NCI-H446 treated with DMSO at 0.1 percent for 48 hours (cell line): ENCODE results near the gene AQP7.
A peak's percentile ranks its signal among the peaks of the same experiment; 100 is the strongest.
"Not testable (repeated sequence)": the region's sequence is repeated elsewhere in the genome, so short reads cannot be mapped to it uniquely, and the experiment has no call there.

Source experiments
- DNase-seq: peaks from one replicate; lab custom pipeline; 2025; lab: John Stamatoyannopoulos, UW

The AQP7 gene

DNA sequence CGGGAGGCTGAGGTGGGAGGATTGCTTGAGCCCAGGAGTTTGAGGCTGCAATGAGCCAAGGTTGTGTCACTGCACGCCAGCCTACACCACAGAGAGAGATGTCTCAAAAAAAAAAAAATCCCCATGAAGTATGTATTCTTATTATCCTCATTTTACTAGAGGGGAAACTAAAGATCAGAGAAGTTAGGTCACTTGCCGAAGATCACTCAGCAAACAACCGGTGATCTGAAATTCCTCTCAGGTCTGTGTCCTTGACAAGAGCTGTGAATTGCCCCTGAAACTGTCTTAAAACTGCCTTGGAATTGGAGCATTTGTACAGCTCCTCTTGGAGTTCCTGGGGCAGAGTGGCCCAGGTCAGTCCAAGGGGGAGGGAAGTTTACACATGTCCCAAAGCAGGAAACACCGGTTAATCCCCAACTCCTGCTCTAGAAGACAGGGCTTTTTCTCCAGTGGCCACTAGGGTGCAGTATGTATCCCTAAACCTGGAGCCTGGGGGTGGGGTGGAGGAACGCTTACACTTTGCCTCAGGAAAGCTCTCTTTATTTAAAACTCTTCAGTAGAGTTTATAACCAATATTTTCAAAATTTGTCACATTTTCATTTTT is 27.6 kb downstream of the AQP7 start:
- peak; percentile 52 for DNase-seq

DNA sequence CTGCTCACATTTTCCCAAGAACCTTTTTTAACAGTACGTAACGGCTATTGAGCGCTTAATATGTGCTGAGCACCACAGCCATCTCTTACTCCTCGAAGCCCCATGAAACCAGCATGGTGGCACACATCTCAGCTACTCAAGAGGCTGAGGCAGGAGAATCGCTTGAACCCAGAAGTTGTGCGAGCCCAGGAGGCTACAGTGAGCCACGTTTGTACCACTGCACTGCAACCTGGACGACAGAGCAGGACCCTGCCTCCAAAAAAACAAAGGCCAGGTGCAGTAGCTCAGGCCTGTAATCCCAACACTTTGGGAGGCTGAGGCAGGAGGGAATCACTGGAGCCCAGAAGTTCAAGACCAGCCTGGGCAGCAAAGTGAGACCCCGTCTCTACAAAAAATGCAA is 28.2 kb downstream of the AQP7 start:
- DNase-seq, result no peak

DNA sequence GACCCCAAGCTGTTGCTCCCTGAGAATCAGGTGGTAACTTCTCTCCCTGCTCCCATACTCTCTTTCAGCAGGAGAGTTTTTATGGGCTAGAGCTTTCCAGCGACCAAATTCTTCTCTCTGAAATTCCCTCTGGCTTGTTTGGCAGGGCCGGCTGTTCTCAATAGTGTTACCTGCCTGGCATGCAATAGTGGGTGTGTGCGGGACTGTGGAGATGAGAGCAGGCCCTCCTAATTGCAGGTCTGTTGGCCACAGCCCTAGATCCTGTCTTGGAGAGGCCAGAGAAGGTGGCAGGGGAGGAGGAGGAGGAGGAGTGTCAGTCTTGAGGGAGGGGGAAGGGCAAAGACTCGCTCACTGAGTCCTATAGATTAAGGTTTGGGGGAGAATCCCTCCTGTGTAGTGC is 29.5 kb downstream of the AQP7 start:
- no peak for DNase-seq

DNA sequence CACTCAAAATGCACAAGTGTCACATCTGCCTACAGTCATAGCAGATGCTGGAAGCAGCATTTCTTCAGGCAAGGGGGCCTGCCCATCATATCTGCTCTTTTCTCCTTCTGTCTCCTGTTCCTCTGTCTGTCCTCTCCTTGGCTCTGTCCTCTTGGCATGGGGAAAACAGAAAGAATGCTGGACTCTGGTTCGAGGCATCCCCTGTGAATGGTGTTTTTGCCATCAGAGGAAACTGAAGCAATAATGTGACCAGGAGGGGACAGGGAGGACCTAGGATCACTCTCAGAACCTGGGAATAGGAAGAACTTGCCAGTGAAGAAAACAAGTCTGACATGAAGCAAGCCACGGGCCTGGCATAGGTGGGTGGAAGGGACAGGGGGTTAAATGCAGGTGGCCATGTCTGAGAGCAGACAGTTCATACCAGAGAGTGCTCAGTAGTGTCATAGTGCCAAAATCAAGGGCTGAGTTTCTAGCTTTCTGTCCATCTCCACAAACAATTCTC is 35.3 kb downstream of the AQP7 start:
- no peak for DNase-seq

DNA sequence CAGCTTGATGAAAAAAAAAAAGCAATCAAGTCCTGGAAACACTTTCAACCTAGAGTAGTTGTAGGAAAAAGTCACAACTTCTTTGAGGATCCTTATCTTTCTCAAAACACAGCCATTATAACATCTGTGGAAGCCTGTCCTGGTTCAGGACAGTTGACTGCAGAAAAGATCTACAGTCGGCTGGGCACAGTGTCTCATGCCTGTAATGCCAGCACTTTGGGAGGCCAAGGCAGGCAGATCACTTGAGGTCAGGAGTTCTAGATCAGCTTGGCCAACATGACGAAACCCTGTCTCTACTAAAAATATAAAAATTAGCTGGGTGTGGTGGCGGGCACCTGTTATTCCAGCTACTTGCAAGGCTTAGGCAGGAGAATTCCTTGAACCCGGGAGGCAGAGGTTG is 37.6 kb downstream of the AQP7 start:
- DNase-seq, result not testable (repeated sequence)

DNA sequence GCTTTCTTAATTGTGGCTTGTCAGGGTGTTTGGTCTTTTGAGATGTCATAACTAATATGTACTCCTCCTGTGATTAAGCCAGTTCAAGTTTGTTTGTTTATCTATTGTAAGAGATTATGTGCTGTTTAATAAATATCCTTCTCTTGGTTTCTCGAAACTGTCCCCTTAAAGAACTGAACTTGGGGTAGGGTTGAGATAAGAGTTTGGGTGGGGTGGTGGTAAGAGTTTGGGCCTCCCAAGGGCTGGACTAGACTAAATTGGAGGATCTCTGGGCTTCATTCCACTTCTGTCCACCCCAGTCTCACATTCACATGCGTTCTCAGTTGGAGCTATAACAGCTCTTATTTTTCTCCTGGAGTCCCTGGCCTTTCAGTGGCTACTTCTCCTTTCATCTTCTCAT is 38.2 kb downstream of the AQP7 start:
- no peak for DNase-seq

DNA sequence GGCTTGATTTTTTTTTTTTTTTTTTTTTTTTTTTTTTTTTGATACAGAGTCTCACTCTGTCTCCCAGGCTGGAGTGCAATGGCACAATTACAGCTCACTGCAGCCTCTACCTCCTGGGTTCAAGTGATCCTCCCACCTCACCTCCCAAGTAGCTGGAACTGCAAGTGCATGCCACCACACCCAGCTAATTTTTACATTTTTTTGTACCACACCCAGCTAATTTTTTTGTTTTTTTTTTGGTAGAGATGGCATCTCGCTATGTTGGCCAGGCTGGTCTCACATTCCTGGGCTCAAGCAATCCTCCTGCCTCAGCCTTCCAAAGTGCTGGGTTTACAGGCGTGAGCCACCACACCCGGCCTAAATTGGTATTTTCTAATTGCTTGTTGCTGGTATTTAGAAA is 43.7 kb downstream of the AQP7 start:
- DNase-seq, result not testable (repeated sequence)

DNA sequence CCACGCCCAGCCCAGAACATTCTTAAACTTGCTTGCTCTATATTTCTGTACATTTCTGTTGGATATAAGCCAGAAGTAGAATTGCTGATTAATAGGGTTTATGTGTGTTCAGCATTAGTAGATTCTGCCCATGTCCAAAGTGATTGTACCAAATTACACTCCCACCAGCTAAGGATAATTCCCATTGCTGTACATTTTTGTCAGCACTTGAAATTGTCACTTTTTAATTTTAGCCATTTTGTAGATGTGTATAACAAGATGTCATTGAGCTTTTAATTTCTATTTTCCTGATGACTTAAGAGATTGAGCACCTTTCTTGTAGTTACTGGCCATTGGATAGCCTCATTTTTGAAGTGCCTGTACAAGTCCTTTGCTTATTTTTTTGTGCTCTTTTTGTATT is 46.4 kb downstream of the AQP7 start:
- no peak for DNase-seq

DNA sequence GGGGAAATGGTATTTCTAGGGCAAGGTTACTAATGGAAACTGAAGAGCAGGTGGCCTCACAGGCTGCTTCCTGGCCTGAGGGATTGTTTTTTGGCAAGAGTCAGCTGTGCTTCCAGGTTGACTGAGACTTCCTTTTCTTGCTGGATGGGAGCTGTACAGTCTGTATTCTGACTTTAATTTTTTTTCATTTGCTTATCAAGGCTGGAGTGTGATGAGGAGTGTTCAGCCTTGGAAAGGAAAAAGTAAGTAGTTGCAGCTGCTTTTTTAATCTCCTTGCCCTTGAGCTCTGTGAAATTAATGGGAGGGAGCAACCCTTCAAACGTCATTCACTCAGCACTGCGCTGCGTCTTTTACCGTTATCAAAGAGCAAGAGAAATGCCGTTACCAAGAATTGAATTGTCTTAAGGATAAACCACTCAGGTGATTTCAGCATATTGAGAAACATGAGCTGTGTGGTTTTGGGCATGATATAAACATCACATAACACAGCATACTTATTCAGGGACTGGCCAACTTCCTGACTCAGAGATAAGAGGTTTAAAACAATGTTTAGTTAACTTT is 47.6 kb downstream of the AQP7 start:
- no peak for DNase-seq

DNA sequence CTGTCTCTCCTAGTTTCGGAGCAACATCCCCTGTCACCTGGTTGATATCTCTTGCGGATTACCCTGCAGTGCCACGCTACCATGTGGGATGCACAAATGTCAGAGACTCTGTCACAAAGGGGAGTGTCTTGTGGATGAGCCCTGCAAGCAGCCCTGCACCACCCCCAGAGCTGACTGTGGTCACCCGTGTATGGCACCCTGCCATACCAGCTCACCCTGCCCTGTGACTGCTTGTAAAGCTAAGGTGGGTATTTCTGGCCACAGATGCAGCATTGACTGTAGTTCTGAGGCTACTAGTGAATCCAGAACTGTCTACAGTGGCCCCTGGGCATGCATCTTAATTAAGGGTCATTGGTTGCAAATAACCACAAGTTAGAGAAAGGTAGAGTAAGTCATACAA is 50.8 kb downstream of the AQP7 start:
- no peak for DNase-seq

DNA sequence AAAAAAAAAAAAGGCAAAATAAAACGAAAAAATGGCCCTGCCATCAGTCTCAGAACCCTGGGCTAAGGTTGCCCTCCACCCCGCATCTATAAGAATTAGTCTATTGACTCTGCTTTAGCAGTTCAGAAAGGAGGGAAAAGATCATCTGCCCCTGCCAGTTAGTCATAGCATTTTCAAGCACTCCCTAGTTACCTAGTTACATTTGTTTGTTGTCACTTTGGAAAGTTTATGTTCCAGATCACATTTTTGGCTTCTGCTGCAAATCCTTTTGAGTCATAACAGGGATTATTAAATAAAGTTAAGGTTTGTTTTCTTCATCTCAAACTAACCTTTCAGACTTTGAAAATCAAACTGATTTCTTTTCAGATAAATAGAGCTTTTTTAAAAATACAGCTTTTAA is 52.1 kb downstream of the AQP7 start:
- DNase-seq, result no peak

DNA sequence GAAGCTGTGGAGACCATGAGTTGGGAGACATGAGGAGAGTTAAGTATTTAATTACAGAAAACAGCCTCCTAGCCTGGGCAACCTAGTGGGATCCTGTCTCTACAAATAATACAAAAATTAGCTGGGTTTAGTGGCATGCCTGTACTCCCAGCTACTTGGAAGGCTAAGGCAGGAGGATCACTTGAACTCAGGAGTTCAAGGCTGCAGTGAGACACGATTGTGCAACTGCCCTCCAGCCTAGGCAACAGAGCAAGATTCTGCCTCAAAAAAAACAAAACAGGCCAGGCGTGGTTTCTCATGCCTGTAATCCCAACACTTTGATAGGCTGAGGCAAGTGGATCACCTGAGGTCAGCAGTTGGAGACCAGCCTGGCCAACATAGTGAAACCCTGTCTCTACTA is 52.6 kb downstream of the AQP7 start:
- DNase-seq, result no peak

DNA sequence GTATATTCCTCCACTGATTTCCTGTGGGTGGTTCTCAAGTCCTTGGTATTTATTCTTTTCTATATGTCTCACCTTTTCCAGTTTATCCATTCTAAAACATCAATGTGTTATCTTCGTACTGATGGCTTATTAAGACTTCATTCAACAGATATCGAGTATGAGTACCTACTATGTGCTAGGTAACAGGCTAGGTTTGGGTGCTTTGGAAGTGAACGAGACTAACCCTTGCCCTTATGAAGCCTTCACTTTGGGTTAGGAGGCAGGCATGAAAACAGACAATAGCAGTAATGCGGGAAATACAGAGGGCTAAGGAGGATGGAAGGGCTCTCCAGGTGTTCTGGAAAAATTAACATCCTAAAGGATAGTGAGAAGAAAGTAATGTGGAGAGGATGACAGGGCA is 53.4 kb downstream of the AQP7 start:
- no peak for DNase-seq

DNA sequence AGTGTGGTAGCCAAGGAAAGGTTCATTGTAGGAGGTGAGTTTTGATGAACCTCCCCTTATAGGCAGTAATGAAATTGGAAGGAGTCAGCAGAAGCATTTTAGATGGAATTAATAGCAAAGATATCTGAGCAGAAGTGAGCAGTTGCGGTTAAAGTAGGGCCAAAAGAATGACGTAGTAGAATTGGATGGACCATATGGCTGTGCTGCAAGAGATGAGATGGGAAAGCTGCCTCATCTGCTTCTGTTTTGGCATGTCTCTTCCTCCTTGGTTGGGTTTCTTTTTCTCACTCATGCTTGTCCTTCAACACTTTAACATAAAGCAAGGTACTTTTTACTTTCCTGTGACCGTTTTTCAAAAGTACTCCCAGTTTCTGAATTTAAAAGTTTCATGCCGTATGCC is 55.8 kb downstream of the AQP7 start:
- DNase-seq, result no peak

DNA sequence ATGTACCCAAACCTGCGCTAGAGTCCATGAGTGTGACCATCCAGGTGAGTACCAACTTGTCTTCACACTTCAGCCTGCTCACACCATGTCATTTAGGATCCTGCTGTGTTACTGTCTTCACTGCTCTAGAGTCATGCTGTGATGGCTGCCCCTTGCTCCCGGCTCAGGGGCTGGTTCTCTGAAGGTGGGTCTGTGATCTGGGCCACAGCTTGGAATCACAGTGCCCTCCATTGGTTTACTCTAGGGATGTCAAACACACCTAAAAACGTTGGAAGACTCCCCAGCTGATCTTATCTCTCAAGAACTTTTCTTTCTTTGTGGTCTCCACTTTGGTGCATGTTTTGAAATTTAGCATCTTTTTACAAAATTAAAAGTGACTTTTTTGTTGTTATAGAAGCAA is 58.2 kb downstream of the AQP7 start:
- DNase-seq, result no peak

DNA sequence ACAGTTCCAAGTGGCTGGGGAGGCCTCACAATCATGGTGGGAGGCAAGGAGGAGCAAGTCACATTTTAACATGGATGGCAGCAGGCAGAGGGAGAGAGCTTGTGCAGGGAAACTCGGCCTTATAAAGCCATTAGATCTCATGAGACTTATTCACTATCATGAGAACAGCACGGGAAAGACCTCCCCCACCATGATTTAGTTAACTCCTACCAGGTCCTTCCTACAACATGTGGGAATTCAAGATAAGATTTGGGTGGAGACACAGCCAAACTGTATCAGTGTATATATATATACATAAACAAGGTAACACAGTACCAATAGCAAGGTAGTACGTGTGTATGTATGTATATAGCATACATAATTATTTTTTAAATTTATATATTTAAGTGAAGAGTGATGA is 61.2 kb downstream of the AQP7 start:
- no peak for DNase-seq

DNA sequence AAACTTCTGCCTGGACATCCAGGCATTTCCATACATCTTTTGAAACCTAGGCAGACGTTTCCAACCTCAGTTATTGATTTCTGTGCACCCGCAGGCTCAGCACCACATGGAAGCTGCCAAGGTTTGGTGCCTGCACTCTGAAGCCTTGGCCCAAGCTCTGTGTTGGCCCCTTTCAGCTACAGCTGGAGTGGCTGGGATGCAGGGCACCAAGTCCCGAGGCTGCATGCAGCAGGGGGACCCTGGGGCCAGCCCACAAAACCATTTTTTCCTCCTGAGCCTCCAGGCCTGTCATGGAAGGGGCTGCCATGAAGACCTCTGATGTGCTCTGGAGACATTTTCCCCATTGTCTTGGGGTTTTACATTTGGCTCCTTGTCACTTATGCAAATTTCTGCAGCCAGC is 62.2 kb downstream of the AQP7 start:
- no peak for DNase-seq
